Hematopoietic multipotent progenitor cell treated with erythropoietin and hydrocortisone succinate and interleukin-3 and kit ligand, for 4 days (in vitro differentiated cells): ENCODE measurements around the gene SCGB1C2.
"Not testable (repeated sequence)": the region's sequence is repeated elsewhere in the genome, so short reads cannot be mapped to it uniquely, and the experiment has no call there.

Source experiments
- DNase-seq: peaks from one replicate; pipeline ENCODE4 v3.0.0-alpha.2; 2015

SCGB1C2 gene

GRCh38 chr17:149897-150584 is 12.7 kb downstream of the SCGB1C2 start:
- no peak for DNase-seq

GRCh38 chr17:151004-151403 is 13.6 kb downstream of the SCGB1C2 start:
- DNase-seq, result no peak

DNA sequence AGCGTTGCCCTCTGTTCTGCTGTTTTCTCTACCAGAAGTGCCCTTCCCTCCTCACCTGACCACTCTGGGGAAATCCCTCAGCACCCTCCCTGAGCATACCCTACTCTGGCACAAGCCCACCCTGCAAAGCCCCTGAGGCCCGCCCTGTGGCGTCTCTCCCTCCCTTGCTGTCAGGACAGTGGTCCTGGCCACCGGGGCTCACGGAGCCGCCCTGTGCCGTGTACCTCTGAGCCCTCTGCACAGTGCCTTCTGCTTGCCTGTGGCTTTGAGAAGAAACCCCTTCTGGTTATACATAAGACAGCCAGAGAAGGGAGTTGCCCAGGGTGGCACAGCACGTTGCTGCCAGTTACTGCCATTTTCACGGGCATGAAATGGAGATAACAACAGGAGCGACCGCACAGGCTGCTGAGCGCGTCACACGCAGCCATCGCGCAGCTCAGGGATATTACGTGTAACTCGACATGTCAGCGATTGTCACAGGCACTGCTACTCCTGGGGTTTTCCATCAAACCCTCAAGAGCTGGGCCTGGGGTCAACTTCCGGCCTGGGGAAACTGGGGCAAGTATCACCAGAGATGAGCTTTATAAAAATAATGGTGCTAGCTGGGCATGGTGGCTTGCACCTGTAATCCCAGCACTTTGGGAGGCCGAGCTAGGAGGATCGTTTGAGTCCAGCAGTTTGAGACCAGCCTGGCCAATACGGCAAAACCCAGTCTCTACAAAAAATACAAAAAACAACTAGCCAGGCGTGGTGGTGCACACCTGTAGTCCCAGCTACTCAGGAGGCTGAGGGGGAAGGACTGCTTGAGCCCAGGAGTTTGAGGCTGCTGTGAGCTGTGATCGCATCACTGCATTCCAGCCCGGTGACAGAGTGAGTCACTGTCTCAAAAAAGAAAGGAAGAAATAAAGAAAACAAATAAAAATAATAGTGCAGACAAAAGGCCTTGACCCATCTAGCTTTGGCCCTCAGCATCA is 14.8 kb downstream of the SCGB1C2 start:
- DNase-seq, result no peak

GRCh38 chr17:152860-153420 is 15.6 kb downstream of the SCGB1C2 start:
- DNase-seq, result no peak

- DNase-seq, result no peak
Measured at GRCh38 chr17:153851-154250, 16.5 kb downstream of the SCGB1C2 start.

- no peak for DNase-seq
Measured at GRCh38 chr17:155576-155975, 18.2 kb downstream of the SCGB1C2 start.

GRCh38 chr17:156094-156621 is 18.8 kb downstream of the SCGB1C2 start:
- DNase-seq, result no peak

- DNase-seq, result no peak
Measured at GRCh38 chr17:156946-157345, 19.6 kb downstream of the SCGB1C2 start.

DNA sequence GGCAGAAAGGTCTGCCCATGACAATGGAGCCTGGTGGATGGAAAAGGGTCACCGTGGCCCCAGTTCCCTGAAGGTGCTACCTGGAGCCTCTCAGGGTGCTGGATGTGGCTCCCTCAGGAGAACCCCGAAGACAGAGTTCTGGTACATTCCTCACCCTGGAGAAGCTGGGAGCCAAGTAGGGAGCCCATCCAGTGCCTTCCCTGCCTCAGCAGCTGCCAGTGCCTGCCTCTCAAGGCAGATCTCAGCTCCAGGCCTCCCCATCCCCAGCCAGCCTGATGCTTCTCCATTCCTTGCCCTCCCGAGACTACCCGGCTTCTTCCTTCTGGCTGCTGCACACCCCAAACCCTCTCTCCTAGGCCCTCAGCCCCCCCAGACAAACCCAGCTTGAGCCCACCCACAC is 20.5 kb downstream of the SCGB1C2 start:
- DNase-seq, result no peak

- DNase-seq, result no peak
Measured at GRCh38 chr17:158379-158778, 21.0 kb downstream of the SCGB1C2 start.

DNA sequence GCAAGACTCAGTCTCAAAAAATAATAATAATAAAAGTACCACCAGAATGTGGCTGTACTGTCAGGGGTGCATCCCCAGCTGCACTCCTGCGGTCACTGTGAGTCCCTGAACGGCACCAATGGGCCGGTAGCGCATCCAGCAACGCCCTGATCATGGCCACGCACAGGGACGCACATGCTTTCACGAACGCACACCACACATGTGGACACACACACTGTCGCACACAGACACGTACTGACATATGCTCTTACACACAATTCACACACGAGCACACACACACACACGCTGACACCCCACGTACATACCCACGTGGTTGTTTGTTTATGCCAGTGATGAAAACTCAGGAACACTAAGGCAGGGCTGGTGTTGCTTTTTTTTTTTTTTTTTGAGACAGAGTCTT is 22.2 kb downstream of the SCGB1C2 start:
- no peak for DNase-seq

GRCh38 chr17:160336-160735 is 23.0 kb downstream of the SCGB1C2 start:
- DNase-seq, result no peak

DNA sequence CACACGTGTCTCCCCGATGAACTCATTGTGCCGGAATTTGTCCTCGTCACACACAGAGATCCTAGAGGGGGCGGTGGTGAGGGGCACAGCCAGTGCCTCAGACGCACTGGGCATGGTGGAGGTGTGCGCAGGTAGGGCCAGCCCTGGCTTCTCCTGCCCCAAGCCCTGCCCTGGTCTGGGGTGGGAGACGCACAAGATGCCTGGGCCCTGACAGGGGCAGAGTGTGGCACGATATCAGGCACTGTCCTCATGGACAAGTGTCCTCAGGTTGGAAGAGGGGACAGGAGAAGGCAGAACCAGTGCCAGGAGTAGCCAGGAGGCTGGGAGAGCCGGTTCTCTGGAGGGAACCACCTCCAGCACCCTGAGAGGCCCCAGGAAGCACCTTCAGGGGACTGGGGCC is 24.1 kb downstream of the SCGB1C2 start:
- no peak for DNase-seq

GRCh38 chr17:162689-163088 is 25.3 kb downstream of the SCGB1C2 start:
- no peak for DNase-seq

GRCh38 chr17:163514-164098 is 26.2 kb downstream of the SCGB1C2 start:
- DNase-seq, result peak; percentile 15

DNA sequence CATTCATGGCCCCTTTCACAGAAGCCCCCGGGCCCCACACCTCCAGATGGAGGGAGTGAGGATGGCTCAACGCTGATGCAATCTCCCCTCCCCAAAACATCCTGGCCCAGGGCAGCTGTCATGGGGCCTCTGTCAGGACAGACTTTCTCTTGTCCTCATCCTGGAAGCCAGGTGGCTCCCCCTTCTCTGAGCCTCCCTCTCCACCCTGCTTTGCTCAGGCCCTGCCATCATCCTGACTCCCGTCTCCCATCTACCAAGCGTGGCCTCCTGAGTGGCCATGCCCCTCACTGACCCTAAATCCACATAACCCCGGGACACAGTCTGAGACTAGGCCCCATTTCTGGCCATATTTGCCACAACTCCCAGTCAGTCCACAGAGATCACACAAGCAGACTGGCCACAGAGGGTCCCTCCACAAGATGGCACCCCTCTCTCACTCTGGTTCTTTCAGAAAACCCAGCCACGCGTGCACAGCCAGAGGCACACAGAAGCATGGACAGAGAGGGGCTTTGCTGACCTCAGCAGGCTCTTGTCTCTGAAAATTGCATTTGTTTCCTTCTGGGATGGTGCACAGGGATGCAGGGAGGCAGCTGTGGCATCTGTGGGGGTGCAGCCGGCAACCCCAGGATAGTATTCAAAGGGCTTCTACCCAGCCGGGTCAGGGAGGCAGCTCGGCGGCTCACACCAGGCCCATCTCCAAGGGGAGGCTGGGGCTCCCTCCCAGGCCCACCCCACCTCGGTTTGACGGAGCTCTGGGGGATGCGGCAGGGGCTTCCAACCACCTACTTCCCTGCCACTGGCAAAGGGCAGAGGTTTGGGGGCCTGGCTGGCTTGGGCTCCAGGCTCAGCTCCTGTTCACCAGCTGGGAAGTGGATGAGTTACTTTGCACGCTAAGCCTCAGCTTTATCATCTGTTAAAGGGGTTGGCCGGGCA is 27.2 kb downstream of the SCGB1C2 start:
- DNase-seq, result peak; percentile 70

DNA sequence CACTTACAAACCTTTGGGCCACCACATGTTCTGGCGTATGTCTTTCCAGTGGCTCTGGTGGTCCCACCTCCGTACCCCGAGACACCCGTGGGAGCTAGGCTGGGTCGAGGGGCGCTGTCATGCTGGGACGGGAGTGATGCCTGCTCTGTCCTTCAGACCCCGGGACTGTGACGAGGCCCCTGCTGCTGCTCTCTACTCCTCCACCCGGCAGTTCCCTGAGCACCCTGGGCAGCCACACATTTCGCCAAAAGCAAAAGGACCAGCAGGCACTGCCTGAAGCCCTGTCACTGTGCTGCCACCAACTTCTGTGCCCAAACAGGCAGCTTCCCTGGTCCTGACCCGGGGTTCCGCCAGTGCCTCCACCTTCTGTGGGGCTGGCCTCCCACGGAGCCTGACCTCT is 28.6 kb downstream of the SCGB1C2 start:
- DNase-seq, result no peak

GRCh38 chr17:168614-169013 is 31.2 kb downstream of the SCGB1C2 start:
- not testable (repeated sequence) for DNase-seq

- DNase-seq, result no peak
Measured at GRCh38 chr17:170130-170670, 32.8 kb downstream of the SCGB1C2 start.

GRCh38 chr17:171871-172270 is 34.5 kb downstream of the SCGB1C2 start:
- no peak for DNase-seq

DNA sequence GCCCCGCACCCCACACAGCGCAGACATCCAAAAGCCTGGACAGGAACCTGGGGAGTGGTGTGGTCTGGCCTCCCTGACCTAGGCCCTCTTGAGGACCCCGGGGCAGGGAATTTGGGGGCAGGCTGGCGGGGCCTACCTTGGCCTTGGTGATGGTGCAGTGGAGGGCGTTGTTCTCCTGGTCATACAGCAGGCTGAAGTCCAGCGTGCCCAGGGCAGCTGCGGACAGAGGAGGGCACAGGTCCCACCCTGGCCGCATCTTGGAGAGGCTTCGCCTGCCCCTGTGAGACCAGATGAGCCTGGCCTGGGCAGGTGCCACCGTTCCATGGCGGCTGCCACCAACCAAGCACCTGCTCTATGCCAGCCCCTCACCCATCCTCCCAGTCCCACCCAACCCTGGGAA is 35.0 kb downstream of the SCGB1C2 start:
- no peak for DNase-seq
